GM19025 (cell line): ENCODE results near the gene TBX4.
"Not testable (repeated sequence)": the region's sequence is repeated elsewhere in the genome, so short reads cannot be mapped to it uniquely, and the experiment has no call there.

Experiments
- ATAC-seq: cut with Tn5 transposase; IDR thresholded peaks from one replicate; pipeline ENCODE4 v1.9.1; 2021; ENCODE audit warnings: mild to moderate bottlenecking, low read depth, moderate library complexity; ENCODE audit not compliant: unreplicated experiment

The TBX4 gene

DNA sequence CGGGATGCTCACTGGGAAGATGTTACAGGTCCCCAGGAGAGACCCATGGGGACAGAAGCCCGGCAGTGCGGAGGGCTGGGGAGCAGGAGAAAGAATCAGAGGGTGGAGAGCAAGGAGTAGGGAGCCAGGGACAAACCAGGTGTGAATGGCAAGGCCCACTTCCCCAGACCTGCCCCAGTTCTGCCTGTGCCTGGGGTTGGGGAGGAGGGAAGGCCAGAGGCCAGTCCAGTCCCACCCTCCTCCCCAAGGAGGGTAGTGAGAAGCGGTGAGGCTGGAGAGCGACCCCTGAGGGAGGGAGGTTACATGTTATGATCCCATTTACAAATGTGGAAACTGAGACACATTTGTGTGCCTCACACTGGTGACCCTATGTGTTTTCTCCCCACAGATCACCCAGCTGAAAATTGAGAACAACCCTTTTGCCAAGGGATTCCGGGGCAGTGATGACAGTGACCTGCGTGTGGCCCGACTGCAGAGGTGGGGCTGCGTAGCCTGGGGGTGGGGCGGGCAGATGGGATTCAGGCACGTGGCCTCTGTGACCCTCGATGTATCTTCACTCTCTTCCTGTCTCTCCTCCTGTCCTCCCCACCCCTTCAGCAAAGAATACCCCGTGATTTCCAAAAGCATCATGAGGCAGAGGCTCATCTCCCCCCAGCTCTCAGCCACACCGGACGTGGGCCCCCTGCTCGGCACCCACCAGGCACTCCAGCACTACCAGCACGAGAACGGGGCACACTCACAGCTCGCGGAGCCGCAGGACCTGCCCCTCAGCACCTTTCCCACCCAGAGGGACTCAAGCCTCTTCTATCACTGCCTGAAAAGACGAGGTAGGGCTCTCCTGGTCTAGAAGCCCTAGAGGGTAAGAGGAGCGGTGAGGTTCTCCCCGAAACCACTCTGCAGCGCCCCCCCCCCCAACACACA is 27.5 kb downstream of the TBX4 start:
- ATAC-seq = no peak

DNA sequence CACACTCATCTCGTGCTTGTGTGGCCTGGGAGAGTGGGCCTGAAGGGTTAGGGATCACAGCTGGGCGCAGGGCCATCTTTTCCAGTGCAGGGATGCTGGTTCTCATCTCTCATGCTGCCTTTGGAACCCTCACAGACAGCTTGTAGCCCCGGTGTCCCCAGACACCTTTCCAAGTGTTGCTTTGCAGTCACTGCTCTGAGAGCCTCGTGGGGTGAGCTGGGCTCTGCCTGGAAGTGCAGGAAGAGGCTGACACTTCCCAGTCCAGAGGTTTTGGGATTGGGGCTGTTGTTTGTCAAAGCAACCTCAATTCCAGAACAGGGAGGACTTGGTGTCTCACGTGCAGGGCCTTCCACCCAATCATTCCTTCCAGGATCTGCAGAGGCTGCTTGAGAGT is 28.2 kb downstream of the TBX4 start:
- no peak for ATAC-seq

DNA sequence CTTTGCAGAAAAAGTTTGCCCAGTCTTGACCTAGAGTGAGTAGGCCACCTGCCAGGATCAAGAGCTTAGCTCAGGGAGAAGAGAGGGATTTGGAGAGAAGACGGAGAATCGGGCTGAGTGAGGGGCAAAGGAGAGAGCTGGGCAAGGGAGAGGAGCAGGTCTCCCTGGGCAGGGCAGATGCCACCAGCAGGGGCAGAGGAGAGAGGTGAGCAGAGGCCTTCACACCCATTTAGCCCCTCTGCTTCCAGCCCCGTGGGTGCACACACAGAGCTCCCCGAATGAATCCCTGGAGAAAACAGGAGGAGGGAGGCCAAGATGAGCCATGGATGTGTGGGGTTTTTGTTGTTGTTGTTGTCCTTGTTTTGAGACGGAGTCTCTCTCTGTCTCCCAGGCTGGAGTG is 29.2 kb downstream of the TBX4 start:
- ATAC-seq = no peak

DNA sequence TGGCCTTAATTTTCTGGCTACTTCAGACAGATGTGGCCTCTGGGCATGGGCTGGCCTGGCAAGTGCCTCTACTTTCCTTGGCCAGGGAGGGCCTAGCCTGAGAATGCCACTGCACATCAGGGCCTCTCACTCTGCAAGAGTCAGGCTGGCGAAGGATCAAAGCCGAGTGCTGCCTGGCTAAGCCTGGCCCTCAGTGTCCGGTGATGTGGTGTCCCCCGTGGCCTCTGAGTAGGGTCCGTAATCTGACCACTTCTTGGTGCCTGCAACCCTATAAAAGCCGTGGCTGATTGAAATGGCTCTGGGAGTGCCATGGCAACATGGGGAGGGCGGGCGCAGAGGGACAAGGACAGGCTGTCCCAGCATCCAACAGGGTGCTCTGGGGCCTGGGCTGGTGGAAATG is 30.2 kb downstream of the TBX4 start:
- no peak for ATAC-seq

DNA sequence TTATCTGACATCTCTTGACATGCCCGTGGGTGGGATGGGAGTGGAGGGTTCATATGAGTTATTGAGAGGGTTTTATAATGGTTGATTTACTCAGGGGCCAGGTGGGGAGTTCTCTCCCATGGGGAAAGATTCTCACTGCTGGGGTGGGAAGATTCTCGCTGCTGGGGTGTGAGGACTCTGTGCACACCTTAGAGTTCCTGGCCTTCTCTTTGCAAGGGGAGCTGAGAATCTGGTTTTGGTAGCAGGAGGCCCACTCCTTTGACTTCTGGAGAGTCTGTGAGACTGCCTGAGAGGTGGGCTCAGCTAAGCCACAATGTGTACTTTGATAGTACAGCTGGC is 31.5 kb downstream of the TBX4 start:
- ATAC-seq = no peak

DNA sequence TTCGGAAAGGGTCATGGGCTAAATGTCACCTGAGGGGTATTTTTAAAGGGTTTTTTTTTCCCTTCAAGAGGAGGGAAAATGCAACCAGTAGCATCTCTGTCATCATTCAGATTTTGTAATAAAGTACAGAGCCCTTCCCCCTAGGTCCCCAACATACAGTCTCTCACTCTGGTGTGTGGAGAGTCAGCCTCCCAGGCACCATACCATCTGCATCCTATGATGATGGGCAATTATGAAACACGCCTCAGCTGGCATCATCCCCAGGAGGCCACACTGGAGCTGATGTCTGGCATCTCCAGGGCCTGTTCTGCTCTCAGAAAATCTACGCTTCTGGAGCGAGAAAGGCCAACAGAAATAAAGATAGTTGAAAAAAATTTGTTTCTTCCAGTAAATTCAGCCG is 32.0 kb downstream of the TBX4 start:
- no peak for ATAC-seq

DNA sequence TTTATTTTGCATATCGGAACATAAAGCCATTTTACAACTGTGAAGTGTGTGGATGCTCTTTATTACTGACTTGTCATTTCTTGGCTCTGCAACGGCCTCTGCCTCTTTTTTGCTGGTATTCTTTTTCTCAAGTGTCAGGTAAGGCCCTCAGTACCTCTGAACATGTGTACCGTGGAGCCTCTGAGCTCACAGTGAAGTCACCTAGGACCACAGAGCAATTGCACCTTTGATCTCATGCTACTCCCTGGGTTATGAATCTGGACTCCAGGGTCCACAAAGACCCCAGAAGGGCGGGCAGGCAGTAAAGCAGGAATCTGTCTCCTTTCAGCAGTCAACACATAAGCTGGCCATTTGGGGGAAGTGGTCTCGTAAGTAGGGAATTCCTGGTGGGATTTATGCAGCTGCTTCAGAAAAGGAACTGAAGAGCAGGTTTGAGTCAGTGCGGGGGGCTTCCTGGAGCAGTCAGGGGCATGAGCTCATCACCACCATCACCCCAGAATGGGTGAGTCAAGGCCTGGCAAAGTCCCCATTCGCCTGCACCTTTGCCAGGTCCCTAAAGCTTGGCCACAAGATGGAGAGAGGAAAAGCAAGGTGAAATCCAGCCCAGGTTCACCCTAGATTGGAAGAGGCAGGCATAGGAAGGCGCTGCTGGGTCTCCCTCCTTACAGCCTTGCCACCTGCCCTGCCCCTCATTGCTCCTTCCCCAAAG is 33.0 kb downstream of the TBX4 start:
- ATAC-seq = no peak

DNA sequence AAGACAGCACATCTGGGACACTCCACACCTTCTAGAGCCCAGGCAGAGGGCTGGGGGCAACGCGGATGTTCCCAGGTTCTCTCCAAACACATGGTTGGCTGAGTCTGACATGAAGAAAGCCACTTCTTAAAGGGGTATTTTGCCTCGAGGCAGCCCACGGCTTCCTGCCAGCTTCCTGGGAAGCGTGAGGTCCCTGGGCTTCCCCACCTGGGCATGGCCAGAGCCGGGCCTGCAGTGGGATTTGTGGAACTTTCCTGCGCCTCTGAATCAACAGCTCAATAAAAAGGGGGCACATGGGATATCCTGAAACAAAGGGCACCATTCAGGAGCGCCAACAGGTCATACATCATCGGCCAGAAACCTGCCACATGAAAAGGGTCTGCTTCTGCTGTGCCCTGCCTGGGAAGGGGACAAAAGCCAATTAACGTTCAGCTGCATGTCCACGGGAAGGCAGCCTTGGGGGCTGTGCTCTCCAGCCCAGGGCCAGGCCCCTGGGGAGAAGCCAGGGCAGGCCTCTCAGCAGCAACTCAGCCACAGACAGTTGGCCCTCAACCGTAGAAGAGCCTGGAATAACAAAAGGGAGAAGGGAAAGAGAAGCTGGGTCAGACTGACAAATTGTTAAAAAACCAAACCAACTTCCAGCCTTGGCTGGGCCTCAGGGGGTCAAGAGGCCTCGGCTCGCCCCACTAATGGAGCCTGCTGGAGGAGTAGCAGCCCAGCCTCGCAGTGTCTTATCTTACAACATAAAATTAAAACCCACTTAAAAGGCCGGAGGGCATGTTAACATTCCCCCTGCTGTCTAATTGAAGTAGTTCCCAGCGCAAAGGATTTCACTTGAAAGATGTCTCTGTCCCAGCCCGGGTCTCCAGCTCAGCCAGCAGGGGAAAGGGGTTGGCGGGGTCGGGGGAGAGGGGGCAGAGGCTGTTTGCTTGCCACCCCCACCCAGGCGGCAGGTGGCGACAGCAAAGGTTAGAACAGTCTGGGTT is 34.2 kb downstream of the TBX4 start:
- no peak for ATAC-seq

DNA sequence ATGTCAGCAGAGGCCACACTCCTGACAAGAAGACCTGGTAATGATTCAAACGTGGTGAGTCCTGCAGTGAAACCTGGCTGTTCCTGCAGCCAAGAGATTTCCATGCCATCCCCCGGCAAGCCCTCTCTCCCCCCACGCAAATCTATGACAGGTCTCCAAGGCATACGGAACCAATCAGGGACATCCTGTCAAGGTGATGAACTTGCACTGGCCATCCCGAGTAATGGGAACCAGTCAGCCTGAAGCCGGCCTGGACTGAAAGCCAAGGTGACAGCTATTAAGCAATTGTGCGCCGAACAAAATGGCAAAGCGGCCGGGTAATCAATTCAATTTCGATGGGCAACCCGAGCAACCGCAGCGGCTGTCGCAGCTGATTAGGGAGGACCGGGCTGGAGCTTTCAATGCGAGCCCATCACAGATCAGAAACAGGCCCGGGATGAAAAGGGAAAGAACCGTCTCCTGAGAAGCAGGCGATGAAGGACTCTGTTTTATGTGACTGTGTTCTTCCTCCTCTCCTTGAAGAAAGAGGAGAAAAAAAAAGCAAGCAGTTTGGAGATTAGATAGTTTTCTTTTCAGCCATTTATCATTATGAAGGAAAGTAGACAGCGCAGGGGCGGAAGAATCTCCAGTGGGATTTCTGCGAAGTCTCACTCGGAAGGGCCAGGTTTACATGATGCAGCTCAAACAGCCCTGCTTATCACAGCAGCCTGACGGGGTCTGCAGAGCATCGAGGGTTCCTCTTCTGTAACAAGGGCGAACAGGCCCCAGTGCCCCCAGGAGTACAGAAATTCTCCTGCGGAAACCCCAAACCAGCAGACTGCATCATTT is 35.2 kb downstream of the TBX4 start:
- ATAC-seq = no peak

DNA sequence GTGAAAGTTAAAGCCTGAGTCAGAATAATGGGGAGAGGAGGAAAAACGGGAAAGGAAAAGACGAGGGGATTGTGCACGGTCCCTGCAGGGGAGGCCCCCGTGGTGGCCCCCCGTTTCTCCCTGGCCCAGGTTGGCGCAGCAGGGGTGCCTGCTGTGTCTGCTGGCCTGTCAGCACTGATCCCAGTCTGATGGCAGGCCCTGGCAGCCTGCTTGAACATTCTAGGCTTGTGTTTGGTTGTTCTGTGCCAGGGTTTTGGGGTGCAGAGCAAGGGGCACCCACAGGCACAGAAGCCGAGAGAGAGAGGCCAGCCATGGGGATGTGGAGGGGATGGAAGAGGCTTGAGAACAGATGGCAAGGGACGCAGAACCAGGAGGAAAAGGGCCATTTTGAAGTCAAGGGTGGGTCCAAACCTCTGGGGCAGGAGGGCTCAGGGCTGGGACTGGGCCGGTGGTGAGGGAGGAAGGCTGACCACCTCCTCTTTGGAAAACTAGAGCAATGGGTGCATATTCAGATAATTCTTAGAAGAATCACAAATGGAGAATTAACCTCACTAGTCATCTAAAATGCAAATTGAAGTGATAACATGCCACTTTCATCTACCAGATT is 35.9 kb downstream of the TBX4 start:
- ATAC-seq = no peak

DNA sequence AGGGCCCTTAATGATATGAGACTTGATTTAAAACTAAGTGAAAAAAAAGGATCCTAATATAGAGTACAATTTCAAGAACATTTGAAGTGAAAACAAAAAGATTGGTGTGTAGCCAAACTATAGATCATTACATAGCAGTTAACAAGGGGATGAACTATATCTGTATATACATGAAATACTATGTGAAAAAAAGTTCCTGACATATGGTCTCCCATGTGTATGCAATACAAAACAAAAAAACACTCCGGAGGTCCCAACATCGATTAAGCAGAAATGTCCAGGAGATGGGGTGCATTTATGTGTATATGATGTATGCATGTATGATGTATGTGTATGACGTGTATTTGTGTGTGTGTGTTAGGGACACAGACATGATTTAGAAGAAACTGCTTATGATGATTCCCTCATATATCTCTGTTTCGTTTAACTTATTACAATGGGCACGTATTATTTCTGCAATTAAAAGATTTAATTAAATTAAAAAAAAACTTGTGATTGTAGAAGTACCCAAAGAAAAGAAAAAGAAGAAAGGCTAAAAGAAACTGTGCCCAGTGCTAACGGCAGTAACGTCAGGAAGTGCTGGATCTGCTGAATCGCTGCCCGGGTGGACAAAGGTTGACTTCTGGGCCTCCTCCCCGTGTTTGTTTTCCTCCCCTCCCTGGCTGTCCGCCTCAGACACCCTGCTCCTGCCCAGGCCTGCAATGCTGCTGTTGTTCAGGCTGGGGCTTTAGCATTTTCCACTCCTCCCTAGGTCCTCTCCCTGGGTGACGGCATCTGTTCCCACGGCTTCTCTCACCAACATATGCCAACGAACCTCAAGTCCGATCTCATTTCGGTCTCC is 36.9 kb downstream of the TBX4 start:
- no peak for ATAC-seq

DNA sequence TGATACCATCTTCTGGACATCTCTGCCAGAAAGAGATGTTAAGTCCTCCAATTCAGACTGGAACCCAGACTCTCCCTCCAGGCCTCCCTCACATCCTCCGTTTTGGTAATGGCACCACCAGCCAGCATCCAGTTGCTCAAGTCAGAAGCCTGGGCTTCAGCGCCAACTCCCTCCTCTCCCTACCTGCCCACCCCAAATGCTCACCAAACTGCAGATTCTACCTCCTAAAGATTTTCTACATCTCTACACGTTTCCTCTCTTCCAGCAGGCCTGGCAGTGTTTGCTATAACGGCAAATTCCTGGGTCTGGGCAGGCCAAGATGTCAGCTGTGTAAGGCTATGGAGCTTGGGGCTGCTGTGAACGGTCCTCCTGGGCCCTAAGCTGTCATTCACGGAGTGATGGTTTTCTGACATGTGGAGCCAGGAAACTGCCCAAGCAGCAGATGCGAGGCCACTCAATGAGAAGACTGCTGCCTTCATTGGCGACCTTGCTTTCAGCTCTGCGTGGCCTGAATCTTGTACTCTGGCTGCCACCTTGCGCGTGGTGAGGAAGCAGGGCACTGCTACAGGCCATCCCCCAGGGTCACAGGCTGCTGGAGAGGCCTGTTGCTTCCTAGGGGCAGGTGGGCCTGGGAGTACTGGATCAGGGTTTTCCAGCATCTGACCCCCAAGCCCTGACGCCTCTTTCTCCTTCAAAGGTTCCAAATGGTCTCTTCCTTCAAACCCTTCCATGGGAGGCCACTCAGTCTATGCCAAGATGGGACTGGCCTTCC is 37.7 kb downstream of the TBX4 start:
- ATAC-seq = no peak

DNA sequence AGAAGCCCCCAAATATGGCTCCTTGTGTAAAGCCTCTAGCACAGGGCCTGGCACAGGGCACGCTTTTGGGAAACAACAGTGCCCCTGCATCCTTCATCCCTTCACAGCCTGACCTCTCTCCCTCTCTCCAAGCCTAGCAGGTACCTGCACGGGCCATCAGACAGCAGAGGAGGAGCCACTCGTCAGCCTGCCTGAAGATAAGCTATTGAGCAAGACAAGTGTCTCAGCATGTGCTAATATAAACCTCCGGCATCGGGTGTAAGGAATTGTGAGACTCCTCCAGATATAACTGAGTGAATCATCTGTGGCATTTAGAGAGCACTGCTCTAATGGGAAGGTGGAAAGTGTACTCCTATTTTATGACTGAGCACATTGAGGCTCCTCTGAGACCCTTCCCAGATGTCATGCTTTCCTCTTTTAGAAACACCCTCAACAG is 38.3 kb downstream of the TBX4 start:
- no peak for ATAC-seq

DNA sequence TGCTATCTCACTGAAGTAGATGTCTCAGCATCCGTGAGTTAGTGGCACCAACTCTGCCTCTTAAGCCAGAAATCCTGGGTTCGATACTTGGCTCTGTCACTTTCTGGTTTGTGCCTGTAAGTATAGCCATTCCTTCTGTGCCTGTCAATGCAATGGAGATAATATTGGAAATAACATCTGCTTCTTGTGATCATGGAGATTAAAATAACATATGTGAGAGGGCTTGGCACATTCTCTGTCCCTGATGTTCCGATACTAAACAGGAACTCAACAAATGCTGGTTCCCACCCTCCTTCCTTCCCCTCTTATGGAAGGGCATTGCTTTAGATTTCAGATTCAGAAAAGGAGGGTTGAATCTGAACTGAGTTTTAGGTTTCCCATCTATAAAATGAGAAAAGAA is 39.8 kb downstream of the TBX4 start:
- ATAC-seq = no peak

DNA sequence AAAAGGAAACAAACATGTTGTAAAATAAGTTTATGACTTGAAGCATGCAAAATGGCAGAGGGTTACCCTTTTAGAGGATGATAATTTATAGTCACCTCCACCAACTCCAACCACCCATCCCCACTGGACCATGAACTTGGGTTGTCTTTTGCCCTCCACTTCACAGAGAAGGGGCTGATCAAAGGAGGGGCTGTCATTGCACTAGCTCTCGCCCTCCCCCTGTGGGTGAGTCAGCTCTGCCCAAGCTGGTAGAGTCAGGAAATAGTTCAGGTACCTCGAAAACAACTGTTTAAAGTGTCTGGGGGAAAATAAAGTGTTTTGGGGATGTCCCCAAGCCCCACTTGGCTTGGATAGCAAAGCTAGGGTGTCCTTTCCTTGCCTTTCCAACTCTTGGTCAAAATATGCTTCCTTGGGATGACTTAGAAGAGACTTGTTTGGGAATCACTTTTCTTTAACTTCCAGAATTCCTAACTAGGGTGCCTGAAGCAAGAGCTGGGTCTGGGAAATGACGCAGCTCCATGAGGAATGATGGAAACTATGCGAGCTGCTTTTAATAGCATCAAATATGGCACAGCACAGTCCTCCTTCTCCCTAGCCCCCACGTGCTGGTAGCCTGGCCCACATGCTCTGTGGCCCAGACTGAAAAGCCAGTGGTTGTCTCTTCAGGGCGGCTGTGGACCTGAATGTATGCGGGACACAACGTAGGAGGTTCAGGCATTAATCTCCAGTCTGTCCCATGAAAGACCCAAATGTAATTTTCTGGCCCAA is 40.7 kb downstream of the TBX4 start:
- no peak for ATAC-seq

DNA sequence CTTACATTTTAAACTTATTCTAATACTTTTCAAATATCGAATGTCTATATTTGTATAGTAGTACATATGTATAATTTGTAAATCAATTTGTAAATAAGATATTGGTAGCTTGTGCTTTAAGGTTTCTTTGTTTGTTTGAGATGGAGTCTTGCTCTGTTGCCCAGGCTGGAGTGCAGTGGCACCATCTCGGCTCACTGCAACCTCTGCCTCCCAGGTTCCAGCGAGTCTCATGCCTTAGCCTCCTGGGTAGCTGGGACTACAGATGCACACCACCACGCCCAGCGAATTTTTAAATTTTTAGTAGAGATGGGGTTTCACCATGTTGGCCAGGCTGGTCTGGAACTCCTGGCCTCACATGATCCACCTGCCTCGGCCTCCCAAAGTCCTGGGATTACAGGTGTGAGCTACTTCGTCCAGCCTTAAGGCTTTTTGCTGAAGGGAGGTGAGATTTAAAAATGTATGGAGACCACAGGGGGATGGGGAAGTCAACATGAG is 41.7 kb downstream of the TBX4 start:
- ATAC-seq = not testable (repeated sequence)
